A172 (cell line): Measurements from ENCODE around the gene GEMIN2. TPM values are rescaled to one million over a fixed set of nuclear protein-coding genes. Genes with fewer than 3 reads are reported as not detected.
"Not testable (repeated sequence)": the region's sequence is repeated elsewhere in the genome, so short reads cannot be mapped to it uniquely, and the experiment has no call there.

Source experiments
- DNase-seq: peaks from one replicate; pipeline ENCODE4 v3.0.0-alpha.2; 2015; ENCODE audit warnings: low spot score
- total RNA-seq: library from RNA; depleted of rRNA; stranded (reverse); fragments of >200 nt; shearing (Covaris generic); gene quantifications from 2 replicates; pipeline ENCODE4 v1.2.3, GENCODE V29; 2014

GEMIN2 gene
- total RNA-seq, 1 experiment from 2014 or later, result 24.2 TPM

GRCh38 chr14:39109893-39110715, 4.0 kb upstream of the GEMIN2 start:
- DNase-seq, result no peak

- no peak for DNase-seq
These were observed 444 bp upstream of the GEMIN2 start for GRCh38 chr14:39113685-39114072.

GRCh38 chr14:39122330-39123138, 8.4 kb downstream of the GEMIN2 start:
- DNase-seq, result no peak

GRCh38 chr14:39137835-39138234, 23.7 kb downstream of the GEMIN2 start:
- DNase-seq, result not testable (repeated sequence)

GRCh38 chr14:39138440-39138839, 24.3 kb downstream of the GEMIN2 start:
- no peak for DNase-seq

GRCh38 chr14:39140170-39140569, 26.0 kb downstream of the GEMIN2 start:
- DNase-seq, result no peak

GRCh38 chr14:39141623-39142022, 27.5 kb downstream of the GEMIN2 start:
- DNase-seq, result not testable (repeated sequence)

- not testable (repeated sequence) for DNase-seq
These were observed 29.1 kb downstream of the GEMIN2 start for GRCh38 chr14:39143226-39143625.

GRCh38 chr14:39145266-39145966, 31.3 kb downstream of the GEMIN2 start:
- no peak for DNase-seq

- DNase-seq, result no peak
These were observed 40.6 kb downstream of the GEMIN2 start for GRCh38 chr14:39154594-39155189.

GRCh38 chr14:39157491-39157890, 43.4 kb downstream of the GEMIN2 start:
- DNase-seq, result no peak

- no peak for DNase-seq
These were observed 44.2 kb downstream of the GEMIN2 start for GRCh38 chr14:39158222-39158858.

- no peak for DNase-seq
These were observed 46.4 kb downstream of the GEMIN2 start for GRCh38 chr14:39160494-39160893.

- not testable (repeated sequence) for DNase-seq
These were observed 53.7 kb downstream of the GEMIN2 start for GRCh38 chr14:39167797-39168320.

- DNase-seq, result no peak
These were observed 54.5 kb downstream of the GEMIN2 start for GRCh38 chr14:39168591-39168990.

- DNase-seq, result no peak
These were observed 55.4 kb downstream of the GEMIN2 start for GRCh38 chr14:39169541-39169900.

GRCh38 chr14:39173198-39173597, 59.1 kb downstream of the GEMIN2 start:
- no peak for DNase-seq

- peak; percentile 95 for DNase-seq
These were observed 60.7 kb downstream of the GEMIN2 start, which contains the start of gene PNN for GRCh38 chr14:39174560-39175444. Gene PNN (plus strand): TSS chr14:39175254. CDS start chr14:39175280, 26 bp downstream.

GRCh38 chr14:39175445-39176262, 61.5 kb downstream of the GEMIN2 start:
- no peak for DNase-seq
